A673 (cell line): ENCODE results near the gene VPS13D. TPM values are rescaled to one million over a fixed set of nuclear protein-coding genes. Genes with fewer than 3 reads are reported as not detected.

Source experiments
- BruUV-seq: library from RNA; stranded (reverse); fragments of 400-500 nt; replicated peaks from 2 replicates; lab custom pipeline; 2021; lab: Mats Ljungman, UMichigan
- CTCF ChIA-PET: fragments of 300-600 bp; sonication (Branson Sonifier 250); formaldehyde crosslinking; loops from one replicate; lab custom pipeline; 2022; ENCODE audit warnings: antibody characterized with exemption; lab: Charles Lee
- POLR2A ChIA-PET: fragments of 300-600 bp; sonication (Branson Sonifier 250); formaldehyde crosslinking; loops from one replicate; lab custom pipeline; 2022; ENCODE audit warnings: antibody characterized with exemption; ENCODE audit not compliant: low non-redundant PET; lab: Charles Lee
- DNase-seq: peaks from one replicate; pipeline ENCODE4 v3.0.0-alpha.2; 2015; ENCODE audit warnings: low spot score
- H3K27ac ChIP-seq: fragments of 200-600 bp; sonication (generic); 2 replicates; pipeline ENCODE4 v1.5.1; 2016; ENCODE audit warnings: mixed run types, low read depth, mild to moderate bottlenecking, mixed read lengths, antibody characterized with exemption, low read length; ENCODE audit not compliant: poor library complexity, severe bottlenecking
- H3K27me3 ChIP-seq: fragments of 200-600 bp; sonication (generic); replicated peaks from 2 replicates; pipeline ENCODE4 v1.6.1; 2017; ENCODE audit warnings: mixed run types, low read depth, mild to moderate bottlenecking, mixed read lengths, antibody characterized with exemption, low read length; ENCODE audit not compliant: insufficient read depth, poor library complexity
- H3K36me3 ChIP-seq: fragments of 200-600 bp; sonication (generic); 2 replicates; pipeline ENCODE4 v1.6.1; 2016; ENCODE audit warnings: mixed run types, mild to moderate bottlenecking, mixed read lengths, antibody characterized with exemption, low read length; ENCODE audit not compliant: insufficient read depth, poor library complexity, severe bottlenecking
- H3K4me1 ChIP-seq: fragments of 200-600 bp; sonication (generic); 2 replicates; pipeline ENCODE4 v1.6.1; 2017; ENCODE audit warnings: mixed run types, mild to moderate bottlenecking, mixed read lengths, antibody characterized with exemption, low read length; ENCODE audit not compliant: insufficient read depth, poor library complexity, severe bottlenecking
- H3K4me3 ChIP-seq: fragments of 200-600 bp; sonication (generic); 2 replicates; pipeline ENCODE4 v1.5.1; 2016; ENCODE audit warnings: low read depth, mixed run types, mild to moderate bottlenecking, mixed read lengths, low read length; ENCODE audit not compliant: poor library complexity, severe bottlenecking
- H3K9me3 ChIP-seq: fragments of 200-600 bp; sonication (generic); 2 replicates; pipeline ENCODE4 v1.6.1; 2016; ENCODE audit warnings: mixed run types, low read depth, mild to moderate bottlenecking, mixed read lengths, antibody characterized with exemption, low read length; ENCODE audit not compliant: poor library complexity, severe bottlenecking
- CTCF ChIP-seq: fragments of 300-800, 200-600 bp; sonication (generic); conservative IDR thresholded peaks from 2 replicates; pipeline ENCODE4 v1.5.1; 2017; ENCODE audit warnings: low read depth, mild to moderate bottlenecking, antibody characterized with exemption, low read length, moderate library complexity, mixed read lengths
- EZH2 ChIP-seq: fragments of 200-600 bp; sonication (generic); IDR thresholded peaks from 2 replicates; pipeline ENCODE4 v1.6.1; 2017; ENCODE audit warnings: borderline replicate concordance, low read depth, mild to moderate bottlenecking, mixed read lengths, antibody characterized with exemption, low read length; ENCODE audit not compliant: poor library complexity, severe bottlenecking
- intact Hi-C: fragments of 100-400 bp; cut with micrococcal nuclease; formaldehyde crosslinking; loops from one replicate; pipeline ENCODE4 v1.10.0; 2022; ENCODE audit not compliant: unreplicated experiment
- total RNA-seq: library from RNA; stranded (reverse); gene quantifications from 2 replicates; pipeline ENCODE4 v1.2.3, GENCODE V29; 2021

The VPS13D gene
- total RNA-seq, 1 experiment from 2014 or later = 32.5 TPM

GRCh38 chr1:12370333-12370975 is 140.6 kb downstream of the VPS13D start:
- Histone ChIP-seq H3K4me1 (peaks cover 9% of the 10 kb centered on the region), H3K27me3 (no peaks in the 10 kb centered on the region), H3K9me3 (no peaks in the 10 kb centered on the region), H3K27ac (no peak overlapping the region), H3K36me3 (no peaks in the 10 kb centered on the region), H3K4me3 (no peak overlapping the region)
- TF ChIP-seq EZH2 = no peak
- no peak for TF ChIP-seq CTCF
- no peak for DNase-seq
- intact Hi-C loops = no loop called here
- ChIA-PET CTCF (no interaction called here), POLR2A (no interaction called here)
- BruUV-seq = no TSS peak

GRCh38 chr1:12371053-12371452 is 141.2 kb downstream of the VPS13D start:
- no peak overlapping the region for H3K4me3 ChIP-seq
- H3K9me3 ChIP-seq = no peaks in the 10 kb centered on the region
- no peak for TF ChIP-seq EZH2
- TF ChIP-seq CTCF = no peak
- H3K36me3 ChIP-seq = no peaks in the 10 kb centered on the region
- H3K4me1 ChIP-seq = peaks cover 9% of the 10 kb centered on the region
- ChIA-PET CTCF (no interaction called here), POLR2A (no interaction called here)
- no peak overlapping the region for H3K27ac ChIP-seq
- intact Hi-C loops = no loop called here
- no peak for DNase-seq
- no TSS peak for BruUV-seq
- no peaks in the 10 kb centered on the region for H3K27me3 ChIP-seq

- peaks cover 9% of the 10 kb centered on the region for H3K4me1 ChIP-seq
- BruUV-seq = no TSS peak
- no peak for TF ChIP-seq CTCF
- no peak for TF ChIP-seq EZH2
- no peak for DNase-seq
- H3K27me3 ChIP-seq = no peaks in the 10 kb centered on the region
- H3K4me3 ChIP-seq = no peak overlapping the region
- H3K36me3 ChIP-seq = no peaks in the 10 kb centered on the region
- no peaks in the 10 kb centered on the region for H3K9me3 ChIP-seq
- no peak overlapping the region for H3K27ac ChIP-seq
- intact Hi-C loops = no loop called here
- CTCF ChIA-PET = no interaction called here
- POLR2A ChIA-PET = no interaction called here
These were observed 142.3 kb downstream of the VPS13D start for GRCh38 chr1:12372180-12372579.
